GM19035 (cell line): ENCODE data around the gene SAXO2.
"Not testable (repeated sequence)": the region's sequence is repeated elsewhere in the genome, so short reads cannot be mapped to it uniquely, and the experiment has no call there.

Experiments
- ATAC-seq: cut with Tn5 transposase; IDR thresholded peaks from one replicate; pipeline ENCODE4 v1.9.1; 2021; ENCODE audit not compliant: unreplicated experiment

SAXO2 gene

GRCh38 chr15:82313951-82314768 is 51.5 kb downstream of the SAXO2 start:
- not testable (repeated sequence) for ATAC-seq

GRCh38 chr15:82314769-82315518 is 52.3 kb downstream of the SAXO2 start:
- ATAC-seq = no peak

GRCh38 chr15:82315519-82316246 is 53.1 kb downstream of the SAXO2 start:
- no peak for ATAC-seq

- not testable (repeated sequence) for ATAC-seq
These were observed 53.9 kb downstream of the SAXO2 start for GRCh38 chr15:82316247-82317090.

GRCh38 chr15:82317091-82317489 is 54.5 kb downstream of the SAXO2 start:
- ATAC-seq = no peak

GRCh38 chr15:82317516-82317915 is 54.9 kb downstream of the SAXO2 start:
- ATAC-seq = not testable (repeated sequence)

- not testable (repeated sequence) for ATAC-seq
These were observed 55.7 kb downstream of the SAXO2 start for GRCh38 chr15:82318281-82318680.

GRCh38 chr15:82319522-82320278 is 57.1 kb downstream of the SAXO2 start:
- ATAC-seq = not testable (repeated sequence)

GRCh38 chr15:82320861-82321260 is 58.2 kb downstream of the SAXO2 start:
- ATAC-seq = not testable (repeated sequence)

GRCh38 chr15:82322488-82322887 is 59.9 kb downstream of the SAXO2 start:
- ATAC-seq = not testable (repeated sequence)

GRCh38 chr15:82324831-82325230 is 62.2 kb downstream of the SAXO2 start:
- not testable (repeated sequence) for ATAC-seq

- ATAC-seq = not testable (repeated sequence)
These were observed 63.0 kb downstream of the SAXO2 start for GRCh38 chr15:82325646-82326045.

GRCh38 chr15:82326896-82327295 is 64.3 kb downstream of the SAXO2 start:
- ATAC-seq = not testable (repeated sequence)

GRCh38 chr15:82327372-82327771 is 64.8 kb downstream of the SAXO2 start:
- ATAC-seq = not testable (repeated sequence)

GRCh38 chr15:82329039-82329438 is 66.4 kb downstream of the SAXO2 start:
- not testable (repeated sequence) for ATAC-seq

GRCh38 chr15:82330921-82331320 is 68.3 kb downstream of the SAXO2 start:
- ATAC-seq = not testable (repeated sequence)

GRCh38 chr15:82331576-82332304 is 69.1 kb downstream of the SAXO2 start:
- ATAC-seq = not testable (repeated sequence)

- not testable (repeated sequence) for ATAC-seq
These were observed 70.3 kb downstream of the SAXO2 start for GRCh38 chr15:82332711-82333602.
